22Rv1 (cell line): Measurements from ENCODE around the gene USP24.
"Not testable (repeated sequence)": the region's sequence is repeated elsewhere in the genome, so short reads cannot be mapped to it uniquely, and the experiment has no call there.

Source experiments
- H3K27ac ChIP-seq: fragments of 450-650 bp; 2 replicates; pipeline ENCODE4 v1.5.1; 2017
- CTCF ChIP-seq: fragments of 450-650 bp; IDR thresholded peaks from 2 replicates; pipeline ENCODE4 v1.5.1; 2017; ENCODE audit warnings: mild to moderate bottlenecking
- ZFX ChIP-seq: fragments of 450-650 bp; IDR thresholded peaks from 2 replicates; pipeline ENCODE4 v1.6.1; 2017; ENCODE audit warnings: antibody characterized with exemption, borderline replicate concordance

The USP24 gene

GRCh38 chr1:55196433-55197035 lies 18.6 kb downstream of the USP24 start:
- H3K27ac ChIP-seq, result no peak overlapping the region
- TF ChIP-seq ZFX (no peak), CTCF (no peak)

DNA sequence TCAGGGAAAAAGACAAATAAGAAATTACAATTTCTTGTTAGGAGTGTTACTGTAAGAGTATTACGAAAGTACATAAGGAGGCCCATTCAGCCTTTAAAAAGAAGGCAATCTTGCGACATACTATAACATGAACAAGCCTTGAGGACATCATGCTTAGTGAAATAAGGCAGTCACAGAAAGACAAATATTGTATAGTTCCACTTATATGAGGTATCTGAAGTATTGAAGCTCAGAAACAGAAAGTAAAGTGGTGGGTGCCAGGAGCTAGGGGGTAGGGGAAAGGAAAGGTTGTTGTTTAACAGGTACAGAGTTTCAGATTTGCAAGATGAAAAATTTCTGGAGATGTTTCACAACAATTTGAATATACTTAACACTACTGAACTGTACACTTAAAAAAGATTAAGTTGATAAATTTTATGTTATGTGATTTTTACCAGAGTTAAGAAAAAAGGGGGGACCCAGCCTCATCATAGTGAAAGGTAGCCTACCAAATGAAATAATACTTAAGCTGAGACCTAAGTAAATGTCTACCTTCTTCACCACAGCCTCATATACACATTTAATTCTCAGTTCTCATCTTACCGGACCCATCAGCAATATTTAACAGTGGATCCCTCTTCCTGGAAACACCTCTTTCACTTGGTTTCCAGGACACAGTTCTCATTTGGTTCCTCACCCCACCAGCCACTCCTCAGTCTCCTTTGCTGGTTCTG lies 19.5 kb downstream of the USP24 start:
- no peak overlapping the region for H3K27ac ChIP-seq
- TF ChIP-seq ZFX, result no peak
- TF ChIP-seq CTCF, result no peak

GRCh38 chr1:55194851-55195250 lies 20.3 kb downstream of the USP24 start:
- H3K27ac ChIP-seq, result no peak overlapping the region
- TF ChIP-seq CTCF, result no peak
- TF ChIP-seq ZFX, result no peak

DNA sequence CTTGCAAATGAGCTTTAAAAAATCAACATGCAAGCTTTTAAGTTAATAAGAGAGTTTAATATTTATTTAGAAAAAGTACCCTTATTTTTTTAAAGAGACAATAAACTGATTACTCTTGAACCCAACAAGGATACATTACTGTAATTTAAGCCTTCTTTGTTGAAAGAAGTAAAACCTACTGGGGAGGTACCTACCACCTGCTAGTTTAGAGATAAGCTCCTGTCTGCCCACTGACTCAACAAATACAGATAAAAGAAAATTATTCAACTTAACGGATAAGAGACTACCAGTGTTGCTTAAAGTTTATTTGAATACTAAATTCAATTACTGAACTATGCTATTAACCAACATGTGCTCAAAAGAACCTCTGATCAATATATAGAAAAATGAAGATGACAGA lies 23.1 kb downstream of the USP24 start:
- TF ChIP-seq ZFX (no peak), CTCF (no peak)
- H3K27ac ChIP-seq, result no peak overlapping the region

GRCh38 chr1:55191219-55191952 lies 23.8 kb downstream of the USP24 start:
- not testable (repeated sequence) for H3K27ac ChIP-seq

GRCh38 chr1:55190109-55190508 lies 25.1 kb downstream of the USP24 start:
- no peak overlapping the region for H3K27ac ChIP-seq
- TF ChIP-seq ZFX, result no peak
- TF ChIP-seq CTCF, result no peak

DNA sequence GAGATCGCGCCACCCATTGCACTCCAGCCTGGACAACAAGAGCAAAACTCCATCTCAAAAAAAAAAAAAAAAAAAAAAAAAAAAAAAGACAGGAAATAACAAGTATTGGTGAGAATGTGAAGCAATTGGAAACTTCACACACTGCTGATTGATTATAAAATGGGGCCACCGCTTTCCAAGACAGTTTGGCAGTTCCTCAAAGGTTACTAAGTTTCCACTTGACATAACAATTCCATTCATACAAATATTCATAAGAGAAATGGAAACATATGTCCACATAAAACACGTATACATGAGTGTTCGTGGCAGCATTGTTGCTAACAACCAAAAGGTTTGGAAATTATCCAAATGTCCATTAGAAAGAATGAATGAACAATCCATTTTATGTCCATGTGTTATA lies 26.3 kb downstream of the USP24 start:
- TF ChIP-seq CTCF (no peak), ZFX (no peak)
- no peak overlapping the region for H3K27ac ChIP-seq
